ENCODE measurements around the gene CCT2. TPM values are rescaled to one million over a fixed set of nuclear protein-coding genes. Genes with fewer than 3 reads are reported as not detected.
"Not testable (repeated sequence)": the region's sequence is repeated elsewhere in the genome, so short reads cannot be mapped to it uniquely, and the experiment has no call there.

CCT2 gene
- total and polyA plus RNA-seq, 2 of the 8 experiments (the other 6 are each of a cell fraction or from before 2014, with no cell fraction given): 244 to 419 TPM

DNA sequence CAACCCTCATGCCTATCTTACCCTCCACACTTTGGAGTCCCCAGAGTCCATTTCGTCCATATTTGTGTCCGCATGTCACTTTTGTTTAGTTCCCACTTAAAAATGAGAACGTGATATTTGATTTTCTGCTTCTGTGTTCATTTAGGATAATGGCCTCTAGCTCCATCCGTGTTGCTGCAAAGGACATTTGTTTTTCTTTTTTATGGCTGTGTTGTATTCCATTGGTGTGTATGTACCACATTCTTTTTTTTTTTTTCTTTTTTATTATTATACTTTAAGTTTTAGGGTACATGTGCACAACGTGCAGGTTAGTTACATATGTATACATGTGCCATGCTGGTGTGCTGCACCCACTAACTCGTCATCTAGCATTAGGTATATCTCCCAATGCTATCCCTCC lies 18.3 kb downstream of the CCT2 start:
- H3K23ac ChIP-seq (ENCODE audit: insufficient read length); H3K9ac ChIP-seq (replicated peaks in 1 of 4; ENCODE audit: extremely low read depth in 1 of 4, low read depth in 3 of 4, low read length in 3 of 4); H2AFZ ChIP-seq (ENCODE audit: low read length); H3K27ac ChIP-seq (ENCODE audit: low read depth, low read length); H3K4me2 ChIP-seq (ENCODE audit: insufficient read depth in 1 of 2, low read depth in 2 of 2, low read length in 2 of 2); H3K4ac ChIP-seq (replicated peaks; ENCODE audit: insufficient read length, low read depth, low read length); H4K20me1 ChIP-seq (replicated peaks in 1 of 2; ENCODE audit: control insufficient read depth in 1 of 2, insufficient read depth in 2 of 2, low read length in 2 of 2); H2BK20ac ChIP-seq (ENCODE audit: low read length); H2AK5ac ChIP-seq (ENCODE audit: low read depth, low read length); H2BK12ac ChIP-seq (ENCODE audit: low read depth, low read length); H3K79me1 ChIP-seq (ENCODE audit: low read depth, low read length); H3K79me2 ChIP-seq (ENCODE audit: control insufficient read depth in 1 of 2, insufficient read depth in 2 of 2, low read length in 2 of 2); H3K56ac ChIP-seq (replicated peaks; ENCODE audit: insufficient read length, low read depth, low read length); H3K4me1 ChIP-seq (replicated peaks in 1 of 4; ENCODE audit: control insufficient read depth in 3 of 4, insufficient read depth in 4 of 4, low read length in 3 of 4); CTCF ChIA-PET (ENCODE audit: partially characterized antibody); H2BK5ac ChIP-seq (ENCODE audit: low read depth, low read length); DNase-seq (ENCODE audit: low read depth in 1 of 2, low spot score in 2 of 2); H3K23me2 ChIP-seq (ENCODE audit: low read depth, low read length); H3K27me3 ChIP-seq (replicated peaks in 1 of 4; ENCODE audit: control insufficient read depth in 3 of 4, extremely low read depth in 1 of 4, insufficient read depth in 3 of 4, low read length in 3 of 4); H4K5ac ChIP-seq (ENCODE audit: insufficient read length, low read depth, low read length); H4K91ac ChIP-seq (replicated peaks; ENCODE audit: insufficient read length, low read length); H3K18ac ChIP-seq (ENCODE audit: extremely low read depth, low read length); H4K8ac ChIP-seq (ENCODE audit: extremely low read depth, insufficient read depth, low read length); H3K14ac ChIP-seq (ENCODE audit: insufficient read length); H3K4me3 ChIP-seq (ENCODE audit: extremely low read depth in 1 of 4, insufficient read depth in 2 of 4, low read depth in 3 of 4, low read length in 4 of 4); FAIRE-seq; H3K9me3 ChIP-seq (ENCODE audit: insufficient read depth in 2 of 2, low read depth in 1 of 2, low read length in 1 of 2); H2BK15ac ChIP-seq (ENCODE audit: low read length); H2BK120ac ChIP-seq (replicated peaks; ENCODE audit: low read depth, low read length): not testable (repeated sequence)
- WGBS, 2 experiments (ENCODE audit: extremely low coverage in 1 of 2, insufficient coverage in 1 of 2, insufficient read length in 1 of 2, insufficient replicate concordance in 2 of 2, low coverage in 1 of 2, low lambda C conversion rate in 2 of 2, missing lambda C conversion rate in 1 of 2): 88% methylated on average over 4 of the region's 6 CpGs; no CpG with 5 or more reads in 1 of the 2 experiments
- POLR2A ChIA-PET (ENCODE audit: partially characterized antibody): interaction anchor here (0.6 to 1.2 kb wide), 5 partner anchors 9 to 440 kb away, joined by 3 to 7 read pairs (median 3); no protein-coding TSS in a partner anchor
- H3K36me3 ChIP-seq (ENCODE audit: control insufficient read depth in 2 of 4, insufficient read depth in 4 of 4, low read length in 3 of 4): peaks cover 5 to 45% (median 25%) of the 10 kb centered on the region in 4 experiments

DNA sequence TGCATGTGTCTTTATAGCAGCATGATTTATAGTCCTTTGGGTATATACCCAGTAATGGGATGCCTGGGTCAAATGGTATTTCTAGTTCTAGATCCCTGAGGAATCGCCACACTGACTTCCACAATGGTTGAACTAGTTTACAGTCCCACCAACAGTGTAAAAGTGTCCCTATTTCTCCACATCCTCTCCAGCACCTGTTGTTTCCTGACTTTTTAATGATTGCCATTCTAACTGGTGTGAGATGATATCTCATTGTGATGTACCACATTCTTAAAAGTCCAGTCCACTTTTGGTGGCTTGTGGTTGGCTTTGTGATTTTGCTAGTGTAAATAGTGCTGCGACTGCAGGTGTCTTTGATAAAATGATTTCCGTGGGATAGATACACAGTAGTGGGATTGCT lies 19.0 kb downstream of the CCT2 start:
- not testable (repeated sequence) for H4K8ac ChIP-seq (ENCODE audit: extremely low read depth, insufficient read depth, low read length); H3K79me2 ChIP-seq (ENCODE audit: control insufficient read depth in 1 of 2, insufficient read depth in 2 of 2, low read length in 2 of 2); H3K27ac ChIP-seq (ENCODE audit: low read depth, low read length); H4K91ac ChIP-seq (replicated peaks; ENCODE audit: insufficient read length, low read length); H3K4ac ChIP-seq (replicated peaks; ENCODE audit: insufficient read length, low read depth, low read length); H3K4me1 ChIP-seq (replicated peaks in 1 of 4; ENCODE audit: control insufficient read depth in 3 of 4, insufficient read depth in 4 of 4, low read length in 3 of 4); H2BK12ac ChIP-seq (ENCODE audit: low read depth, low read length); H2AFZ ChIP-seq (ENCODE audit: low read length); H3K79me1 ChIP-seq (ENCODE audit: low read depth, low read length); H3K14ac ChIP-seq (ENCODE audit: insufficient read length); H2AK5ac ChIP-seq (ENCODE audit: low read depth, low read length); H2BK20ac ChIP-seq (ENCODE audit: low read length); H3K4me2 ChIP-seq (ENCODE audit: insufficient read depth in 1 of 2, low read depth in 2 of 2, low read length in 2 of 2); H4K5ac ChIP-seq (ENCODE audit: insufficient read length, low read depth, low read length); H2BK15ac ChIP-seq (ENCODE audit: low read length); H4K20me1 ChIP-seq (replicated peaks in 1 of 2; ENCODE audit: control insufficient read depth in 1 of 2, insufficient read depth in 2 of 2, low read length in 2 of 2); H3K23ac ChIP-seq (ENCODE audit: insufficient read length); FAIRE-seq; H3K27me3 ChIP-seq (replicated peaks in 1 of 4; ENCODE audit: control insufficient read depth in 3 of 4, extremely low read depth in 1 of 4, insufficient read depth in 3 of 4, low read length in 3 of 4); H3K56ac ChIP-seq (replicated peaks; ENCODE audit: insufficient read length, low read depth, low read length); H3K9me3 ChIP-seq (ENCODE audit: insufficient read depth in 2 of 2, low read depth in 1 of 2, low read length in 1 of 2); H2BK5ac ChIP-seq (ENCODE audit: low read depth, low read length); H3K9ac ChIP-seq (replicated peaks in 1 of 4; ENCODE audit: extremely low read depth in 1 of 4, low read depth in 3 of 4, low read length in 3 of 4); DNase-seq (ENCODE audit: low read depth in 1 of 2, low spot score in 2 of 2); H2BK120ac ChIP-seq (replicated peaks; ENCODE audit: low read depth, low read length); H3K23me2 ChIP-seq (ENCODE audit: low read depth, low read length); H3K18ac ChIP-seq (ENCODE audit: extremely low read depth, low read length); H3K4me3 ChIP-seq (ENCODE audit: extremely low read depth in 1 of 4, insufficient read depth in 2 of 4, low read depth in 3 of 4, low read length in 4 of 4)
- CTCF ChIA-PET (ENCODE audit: partially characterized antibody): interaction anchor here (0.9 kb wide), 1 partner anchor 37 kb away, joined by 3 read pairs; no protein-coding TSS in a partner anchor
- 82% methylated on average over 2 of the region's 3 CpGs; no CpG with 5 or more reads in 1 of the 2 experiments for WGBS, 2 experiments (ENCODE audit: extremely low coverage in 1 of 2, insufficient coverage in 1 of 2, insufficient read length in 1 of 2, insufficient replicate concordance in 2 of 2, low coverage in 1 of 2, low lambda C conversion rate in 2 of 2, missing lambda C conversion rate in 1 of 2)
- POLR2A ChIA-PET (ENCODE audit: partially characterized antibody): interaction anchor here (0.9 to 1.7 kb wide), 3 partner anchors 8 to 13 kb away, joined by 3 to 7 read pairs (median 6); no protein-coding TSS in a partner anchor
- peaks cover 5 to 38% (median 21%) of the 10 kb centered on the region in 4 experiments; a peak in 7 of 8 replicates for H3K36me3 ChIP-seq (ENCODE audit: control insufficient read depth in 2 of 4, insufficient read depth in 4 of 4, low read length in 3 of 4)
